ENCODE results near the gene ZNF821.
"Not testable (repeated sequence)": the region's sequence is repeated elsewhere in the genome, so short reads cannot be mapped to it uniquely, and the experiment has no call there.

Gene ZNF821

GRCh38 chr16:71855937-71856662 is 27.9 kb downstream of the ZNF821 start:
- DNase-seq, result peak; percentile 8

GRCh38 chr16:71854369-71854948 is 29.5 kb downstream of the ZNF821 start:
- no peak for DNase-seq

- DNase-seq, result no peak
Measured at GRCh38 chr16:71853413-71853812, 30.6 kb downstream of the ZNF821 start.

- DNase-seq, result no peak
Measured at GRCh38 chr16:71852561-71852960, 31.4 kb downstream of the ZNF821 start.

GRCh38 chr16:71852158-71852557 is 31.8 kb downstream of the ZNF821 start:
- no peak for DNase-seq

- no peak for DNase-seq
Measured at GRCh38 chr16:71851746-71852145, 32.2 kb downstream of the ZNF821 start.

GRCh38 chr16:71848622-71849021 is 35.4 kb downstream of the ZNF821 start:
- no peak for DNase-seq

GRCh38 chr16:71847096-71847495 is 36.9 kb downstream of the ZNF821 start:
- no peak for DNase-seq

GRCh38 chr16:71846431-71846830 is 37.6 kb downstream of the ZNF821 start:
- peak; percentile 9 for DNase-seq

- DNase-seq, result peak; percentile 90
Measured at GRCh38 chr16:71845639-71846430, 38.1 kb downstream of the ZNF821 start, which contains the start of gene ATXN1L. Gene ATXN1L (plus strand): TSS chr16:71845976. CDS start chr16:71849741, 3,765 bp downstream.

- DNase-seq, result no peak
Measured at GRCh38 chr16:71843572-71843971, 40.4 kb downstream of the ZNF821 start.

- DNase-seq, result no peak
Measured at GRCh38 chr16:71840052-71840451, 43.9 kb downstream of the ZNF821 start.

GRCh38 chr16:71837150-71837549 is 46.8 kb downstream of the ZNF821 start:
- DNase-seq, result no peak

- no peak for DNase-seq
Measured at GRCh38 chr16:71834291-71834690, 49.7 kb downstream of the ZNF821 start.

- DNase-seq, result not testable (repeated sequence)
Measured at GRCh38 chr16:71832112-71832511, 51.9 kb downstream of the ZNF821 start.

- not testable (repeated sequence) for DNase-seq
Measured at GRCh38 chr16:71831698-71832097, 52.3 kb downstream of the ZNF821 start.

- DNase-seq, result no peak
Measured at GRCh38 chr16:71830359-71830758, 53.6 kb downstream of the ZNF821 start.

GRCh38 chr16:71826533-71827017 is 57.4 kb downstream of the ZNF821 start:
- no peak for DNase-seq

- not testable (repeated sequence) for DNase-seq
Measured at GRCh38 chr16:71817155-71817500, 66.9 kb downstream of the ZNF821 start.

- DNase-seq, result no peak
Measured at GRCh38 chr16:71811261-71811803, 72.7 kb downstream of the ZNF821 start.

- DNase-seq, result not testable (repeated sequence)
Measured at GRCh38 chr16:71810155-71810530, 73.8 kb downstream of the ZNF821 start.

Data from CD4-positive, alpha-beta T cell treated with Interleukin-6 for 4 hours (primary cell).